GM19463 (cell line): Measurements from ENCODE around the gene MUC21.

Experiments used
- ATAC-seq: cut with Tn5 transposase; IDR thresholded peaks from one replicate; pipeline ENCODE4 v1.9.1; 2021; ENCODE audit warnings: mild to moderate bottlenecking, moderate library complexity; ENCODE audit not compliant: unreplicated experiment

Gene MUC21

GRCh38 chr6:30983439-30983838 lies at the start of gene MUC21:
MUC21 (plus strand) TSS chr6:30983718; CDS start chr6:30983959, 241 bp downstream.
- ATAC-seq: no peak

GRCh38 chr6:30935018-30935417 lies 48.5 kb upstream of the MUC21 start:
- no peak for ATAC-seq

GRCh38 chr6:30937265-30937664 lies 46.3 kb upstream of the MUC21 start:
- ATAC-seq: no peak

GRCh38 chr6:30938730-30939129 lies 44.8 kb upstream of the MUC21 start:
- ATAC-seq: no peak

DNA sequence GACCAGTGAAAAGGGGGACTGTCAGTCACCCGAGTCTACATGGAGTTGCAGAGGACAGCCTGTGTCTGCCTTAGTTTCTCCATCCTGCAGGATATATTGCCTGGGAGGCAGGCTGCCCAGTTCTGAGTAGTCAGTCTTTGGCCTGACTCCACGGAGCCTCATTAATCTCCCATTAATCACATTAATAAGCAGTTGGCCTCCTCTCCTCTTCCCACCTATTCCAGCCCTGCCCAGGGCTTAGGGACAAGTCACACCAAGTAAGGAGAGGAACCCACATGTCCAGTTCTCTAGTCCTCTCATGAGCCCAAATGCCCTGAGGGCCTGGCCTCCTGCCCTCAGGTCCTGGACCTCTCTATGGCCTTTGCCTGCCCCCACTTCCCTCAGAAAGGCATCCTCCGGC lies 44.0 kb upstream of the MUC21 start:
- ATAC-seq: no peak

- no peak for ATAC-seq
Observed at GRCh38 chr6:30940361-30940986, 43.0 kb upstream of the MUC21 start, which contains the start of gene MUCL3. MUCL3 (plus strand) TSS chr6:30940973; CDS start chr6:30941000, 27 bp downstream.

GRCh38 chr6:30942338-30943060 lies 41.0 kb upstream of the MUC21 start:
- ATAC-seq: no peak

DNA sequence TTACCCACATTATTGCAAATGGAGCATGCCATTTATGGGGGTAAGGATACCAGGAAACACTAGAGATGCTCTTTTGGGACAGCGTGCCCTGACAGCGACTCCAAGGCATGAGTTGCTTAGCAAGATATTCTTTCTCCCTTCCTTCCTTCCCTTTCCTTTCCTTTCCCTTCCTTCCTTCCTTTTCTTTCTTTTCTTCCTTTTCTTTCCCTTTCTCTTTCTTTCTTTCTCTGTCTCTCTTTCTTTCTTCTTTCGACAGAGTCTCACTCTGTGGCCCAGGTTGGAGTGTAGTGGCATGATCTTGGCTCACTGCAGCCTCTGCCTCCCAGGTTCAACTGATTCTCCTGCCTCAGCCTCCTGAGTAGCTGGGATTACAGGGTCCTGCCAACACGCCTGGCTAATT lies 39.5 kb upstream of the MUC21 start:
- ATAC-seq: no peak

DNA sequence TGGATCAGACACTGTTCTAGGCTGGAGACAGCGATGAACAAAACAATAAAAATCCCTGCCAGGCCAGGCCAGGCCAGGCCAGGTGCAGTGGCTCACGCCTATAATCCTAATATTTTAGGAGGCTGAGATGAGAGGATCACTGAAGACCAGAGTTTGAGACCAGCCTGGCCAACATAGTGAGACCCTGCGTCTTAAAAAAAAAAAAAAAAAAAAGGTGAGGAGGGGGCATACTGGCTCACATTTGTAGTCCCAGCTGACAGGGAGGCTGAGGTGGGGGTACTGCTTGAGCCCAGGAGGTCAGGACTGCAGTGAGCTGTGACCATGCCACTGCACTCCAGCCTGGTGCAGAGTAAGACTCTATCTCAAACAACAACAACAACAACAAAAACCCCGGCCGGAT lies 38.2 kb upstream of the MUC21 start:
- no peak for ATAC-seq

DNA sequence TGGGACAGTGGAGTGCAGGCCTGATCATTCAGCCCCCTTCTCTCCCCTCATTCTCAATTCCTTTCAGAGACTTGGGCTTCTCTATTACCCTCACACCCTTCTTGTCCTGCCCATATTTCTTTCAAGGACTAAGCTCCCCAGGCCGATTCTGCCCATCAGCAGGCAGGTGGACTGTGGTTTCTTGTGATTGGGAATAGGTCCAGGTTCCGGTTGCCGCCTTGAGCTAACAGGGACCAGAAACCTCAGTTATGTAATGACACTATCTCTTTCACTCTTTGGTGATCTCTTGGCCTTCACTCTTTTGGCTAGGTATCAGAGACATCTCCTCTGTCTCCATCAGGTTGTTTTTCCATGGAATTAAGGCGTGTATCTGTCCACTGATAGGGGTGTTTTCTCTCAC lies 36.3 kb upstream of the MUC21 start:
- no peak for ATAC-seq

GRCh38 chr6:30948811-30949210 lies 34.7 kb upstream of the MUC21 start:
- ATAC-seq: no peak

DNA sequence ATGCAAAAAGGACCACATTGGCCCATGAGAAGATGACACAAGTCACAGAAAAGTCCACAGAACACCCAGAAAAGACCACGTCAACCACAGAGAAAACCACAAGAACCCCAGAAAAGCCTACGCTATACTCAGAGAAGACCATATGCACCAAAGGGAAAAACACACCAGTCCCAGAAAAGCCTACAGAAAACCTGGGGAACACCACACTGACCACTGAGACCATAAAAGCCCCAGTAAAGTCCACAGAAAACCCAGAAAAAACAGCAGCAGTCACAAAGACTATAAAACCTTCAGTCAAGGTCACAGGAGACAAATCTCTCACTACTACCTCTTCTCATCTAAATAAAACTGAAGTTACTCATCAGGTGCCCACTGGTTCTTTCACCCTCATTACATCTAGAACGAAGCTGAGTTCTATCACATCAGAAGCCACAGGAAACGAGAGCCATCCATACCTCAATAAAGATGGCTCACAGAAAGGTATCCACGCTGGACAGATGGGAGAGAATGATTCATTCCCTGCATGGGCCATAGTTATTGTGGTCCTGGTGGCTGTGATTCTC lies 31.5 kb upstream of the MUC21 start:
- no peak for ATAC-seq

DNA sequence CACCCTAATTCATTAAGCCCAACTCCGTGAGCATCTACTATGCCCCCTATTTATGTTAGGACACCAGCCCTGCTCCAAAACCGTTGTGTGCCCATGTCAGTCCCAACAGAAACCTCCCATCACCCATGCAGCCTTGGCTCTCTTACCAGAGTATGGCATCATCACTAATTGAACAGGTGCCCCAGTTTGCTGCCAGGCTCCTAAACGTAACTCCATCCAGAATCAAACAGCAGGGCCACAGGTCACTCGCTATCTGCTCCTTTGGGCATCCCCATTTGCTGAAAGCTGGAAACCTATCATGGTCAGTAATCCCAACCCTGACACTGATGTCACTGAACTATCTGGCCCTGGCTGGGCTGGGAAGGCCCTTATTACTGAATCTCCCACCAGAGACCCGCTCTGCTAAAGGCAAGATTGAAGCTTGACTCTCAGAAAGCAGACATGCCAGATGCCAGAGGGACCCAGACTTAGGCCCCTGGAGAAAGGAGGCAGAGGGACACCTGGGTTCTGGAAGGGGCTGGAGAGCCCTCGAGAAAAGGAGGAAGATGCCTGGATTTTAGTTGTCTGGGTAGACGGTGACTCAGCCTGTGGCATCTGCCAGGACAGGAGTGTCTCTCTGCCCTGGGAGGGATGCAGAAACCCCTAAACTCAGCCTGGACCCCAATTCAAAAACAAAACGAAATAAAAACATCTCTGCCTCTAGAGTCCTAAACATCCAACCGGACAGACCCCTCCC lies 28.7 kb upstream of the MUC21 start:
- no peak for ATAC-seq

- ATAC-seq: no peak
Observed at GRCh38 chr6:30955367-30956042, 28.0 kb upstream of the MUC21 start.

DNA sequence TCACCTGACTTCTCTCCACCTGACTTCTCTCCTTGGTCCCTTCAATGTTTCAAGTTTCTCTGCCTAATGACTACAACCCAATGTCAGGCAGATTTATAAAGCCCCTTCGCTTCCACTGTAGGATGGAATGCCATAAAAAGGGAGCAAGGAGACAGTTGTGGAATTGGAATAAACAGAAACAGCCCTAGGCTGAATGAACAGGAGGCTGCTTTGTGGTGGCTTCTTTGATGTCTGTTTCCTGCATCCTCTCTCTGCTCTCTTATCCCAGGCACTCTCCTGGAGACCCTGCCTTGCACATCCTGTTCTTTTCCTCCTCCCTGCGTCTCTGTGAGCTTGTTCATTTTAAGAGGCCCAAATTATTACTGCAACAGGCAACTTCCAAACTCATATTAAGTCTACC lies 25.8 kb upstream of the MUC21 start:
- ATAC-seq: no peak

DNA sequence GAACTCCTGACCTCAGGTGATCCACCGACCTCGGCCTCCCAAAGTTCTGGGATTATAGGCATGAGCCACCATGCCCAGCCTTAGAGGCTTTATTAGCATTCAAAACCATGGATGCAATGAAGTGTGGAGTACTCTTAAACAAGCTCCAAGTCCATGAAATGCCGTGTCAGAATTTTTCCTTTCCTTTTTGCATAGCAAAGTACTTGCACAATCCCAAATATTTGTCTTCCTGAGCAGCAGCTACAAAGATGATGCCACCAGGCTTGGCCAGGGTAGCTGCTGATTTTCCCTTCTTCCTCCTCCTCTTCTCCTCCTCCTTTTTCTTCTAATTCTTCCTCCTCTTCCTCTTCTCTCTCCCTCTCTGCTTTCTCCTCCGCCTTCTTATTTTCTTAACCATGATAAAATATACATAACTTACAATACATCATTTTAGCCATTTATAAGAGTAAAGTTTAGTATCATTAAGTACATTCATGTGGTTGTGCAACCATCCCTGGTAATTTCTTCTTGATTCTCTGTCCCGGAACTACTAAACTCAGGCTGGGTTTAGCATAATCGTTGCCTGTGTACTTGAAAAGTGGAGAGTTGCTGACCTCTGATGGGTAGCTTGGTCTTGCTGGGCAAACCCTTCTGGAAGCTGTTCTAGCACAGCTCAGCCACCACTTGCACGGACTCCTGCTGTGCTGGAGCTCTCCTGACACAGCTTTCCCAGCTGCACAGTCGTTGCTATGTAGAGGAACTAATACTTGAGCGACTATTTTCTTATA lies 22.4 kb upstream of the MUC21 start:
- no peak for ATAC-seq

DNA sequence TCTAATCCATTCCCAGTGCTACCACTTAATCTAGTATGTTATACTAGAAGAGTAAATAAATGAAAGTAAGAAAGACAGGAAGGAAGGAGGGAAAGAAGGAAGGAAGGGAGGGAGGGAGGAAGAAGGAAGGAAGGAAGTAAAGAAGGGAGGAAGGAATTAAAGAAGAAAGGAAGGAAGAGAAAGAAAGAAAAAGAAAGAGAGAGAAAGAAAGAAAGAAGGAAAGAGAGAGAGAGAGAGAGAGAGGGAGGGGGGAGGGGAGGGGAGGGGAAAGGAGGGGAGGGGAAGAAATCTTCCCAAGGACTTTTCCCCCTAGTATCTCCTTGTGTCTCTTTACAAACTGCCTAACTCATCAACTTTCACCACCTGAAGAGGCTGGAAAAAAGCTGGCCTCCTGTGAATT lies 20.8 kb upstream of the MUC21 start:
- no peak for ATAC-seq

- ATAC-seq: no peak
Observed at GRCh38 chr6:30963641-30964040, 19.9 kb upstream of the MUC21 start.

GRCh38 chr6:30964075-30964474 lies 19.4 kb upstream of the MUC21 start:
- ATAC-seq: no peak

DNA sequence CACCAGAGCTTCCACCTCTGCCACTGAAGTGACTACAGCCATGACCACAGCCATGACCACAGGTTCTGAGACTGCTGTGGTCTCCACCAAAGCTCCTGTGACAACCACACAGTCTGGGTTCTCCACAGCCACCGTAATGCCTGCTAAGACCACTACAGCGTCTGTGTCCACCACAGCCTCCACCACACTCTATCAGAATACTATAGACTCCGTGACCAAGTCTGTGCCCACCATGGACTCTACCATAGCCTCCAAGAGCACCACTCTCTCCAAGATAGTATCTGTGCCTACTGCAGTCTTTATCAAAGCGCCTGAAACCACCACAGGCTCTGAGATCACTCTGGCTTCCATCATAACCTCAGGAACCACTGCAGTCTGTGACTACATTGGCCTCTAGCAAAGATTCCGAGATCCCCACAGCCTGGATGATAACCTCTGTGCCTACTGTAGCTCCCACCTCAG lies 18.3 kb upstream of the MUC21 start:
- ATAC-seq: no peak
